GM13977 (cell line): ENCODE data around the gene CFDP1.
A peak's percentile ranks its signal among the peaks of the same experiment; 100 is the strongest.
"Not testable (repeated sequence)": the region's sequence is repeated elsewhere in the genome, so short reads cannot be mapped to it uniquely, and the experiment has no call there.

Experiments
- DNase-seq: peaks from one replicate; pipeline ENCODE4 v3.0.0; 2012; ENCODE audit warnings: low spot score
- in situ Hi-C: fragments of 300-500 bp; cut with MboI; formaldehyde crosslinking; loops from one replicate; pipeline ENCODE4 v1.12.0; 2022; ENCODE audit warnings: low sequenced_read_pairs, low pct_unique_long_range_greater_than_20kb, mixed read lengths, inconsistent platforms; ENCODE audit not compliant: unreplicated experiment
- TF ChIP-seq, protein P1 (sequence below): IDR thresholded peaks from 2 replicates; pipeline ENCODE4 v1.5.1; 2012; ENCODE audit warnings: mild to moderate bottlenecking, control low read depth; ENCODE audit not compliant: insufficient read depth; ENCODE audit errors: extremely low read depth, missing control alignments

The CFDP1 gene

DNA sequence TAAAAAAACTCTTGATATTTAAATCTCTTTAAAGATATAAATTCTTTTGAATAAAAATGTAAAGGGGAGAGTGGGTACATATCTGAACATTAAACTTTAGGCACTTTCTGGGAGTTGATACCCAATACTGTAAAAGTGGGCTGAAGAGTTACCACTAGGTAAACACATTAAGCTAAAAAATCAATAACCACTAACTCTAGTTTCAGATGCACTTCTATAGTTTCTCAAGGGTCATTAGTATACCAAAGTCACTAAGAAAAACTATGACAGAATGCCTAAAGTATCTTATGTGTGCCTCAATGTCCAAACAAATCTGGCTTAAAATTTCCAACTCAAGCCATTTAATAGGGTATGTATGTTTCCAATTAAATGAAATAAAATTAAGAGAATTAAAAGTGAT, 13.1 kb upstream of the CFDP1 start:
- no peak for DNase-seq
- TF ChIP-seq, protein P1, sequence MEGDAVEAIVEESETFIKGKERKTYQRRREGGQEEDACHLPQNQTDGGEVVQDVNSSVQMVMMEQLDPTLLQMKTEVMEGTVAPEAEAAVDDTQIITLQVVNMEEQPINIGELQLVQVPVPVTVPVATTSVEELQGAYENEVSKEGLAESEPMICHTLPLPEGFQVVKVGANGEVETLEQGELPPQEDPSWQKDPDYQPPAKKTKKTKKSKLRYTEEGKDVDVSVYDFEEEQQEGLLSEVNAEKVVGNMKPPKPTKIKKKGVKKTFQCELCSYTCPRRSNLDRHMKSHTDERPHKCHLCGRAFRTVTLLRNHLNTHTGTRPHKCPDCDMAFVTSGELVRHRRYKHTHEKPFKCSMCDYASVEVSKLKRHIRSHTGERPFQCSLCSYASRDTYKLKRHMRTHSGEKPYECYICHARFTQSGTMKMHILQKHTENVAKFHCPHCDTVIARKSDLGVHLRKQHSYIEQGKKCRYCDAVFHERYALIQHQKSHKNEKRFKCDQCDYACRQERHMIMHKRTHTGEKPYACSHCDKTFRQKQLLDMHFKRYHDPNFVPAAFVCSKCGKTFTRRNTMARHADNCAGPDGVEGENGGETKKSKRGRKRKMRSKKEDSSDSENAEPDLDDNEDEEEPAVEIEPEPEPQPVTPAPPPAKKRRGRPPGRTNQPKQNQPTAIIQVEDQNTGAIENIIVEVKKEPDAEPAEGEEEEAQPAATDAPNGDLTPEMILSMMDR, result no peak
- in situ Hi-C loops, result no loop called here

DNA sequence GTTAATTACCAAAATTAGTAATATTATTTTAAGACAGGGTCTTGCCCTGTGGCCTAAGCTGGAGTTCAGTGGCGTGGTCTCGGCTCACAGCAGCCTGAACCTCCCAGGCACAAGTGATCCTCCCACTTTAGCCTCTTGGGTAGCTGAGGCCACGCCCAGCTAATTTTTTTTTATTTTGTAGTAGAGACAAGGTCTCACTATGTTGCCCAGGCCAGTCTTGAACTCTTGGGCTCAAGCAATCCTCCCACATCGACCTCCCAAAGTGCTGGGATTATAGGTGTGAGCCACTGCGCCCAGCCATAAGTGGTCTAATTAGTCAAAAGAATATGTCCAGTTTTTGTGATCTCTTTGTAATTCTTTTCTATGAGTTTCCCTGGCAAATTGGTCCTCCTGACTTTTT, 12.0 kb upstream of the CFDP1 start:
- TF ChIP-seq, protein P1, result no peak
- DNase-seq, result no peak
- in situ Hi-C loops, result no loop called here

DNA sequence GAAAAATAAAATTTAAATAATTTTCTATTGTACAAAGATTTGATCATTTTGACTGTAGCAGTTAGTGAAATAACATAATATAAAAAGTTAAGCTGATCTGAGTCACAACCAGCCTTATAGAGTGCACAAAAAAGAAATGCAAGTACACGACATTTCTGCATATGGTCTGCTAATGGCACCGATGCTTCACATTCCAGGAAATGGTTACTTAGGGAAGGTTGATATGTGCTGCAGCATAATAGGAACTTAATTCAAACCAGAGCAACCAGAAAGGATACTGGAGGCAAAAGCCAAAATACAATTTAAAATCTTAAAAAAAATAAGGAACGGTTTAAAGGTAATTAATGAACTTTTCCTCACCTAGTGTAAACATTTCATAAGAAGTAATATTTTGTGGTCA, 10.0 kb upstream of the CFDP1 start:
- in situ Hi-C loops, result no loop called here
- TF ChIP-seq, protein P1, result no peak
- no peak for DNase-seq

DNA sequence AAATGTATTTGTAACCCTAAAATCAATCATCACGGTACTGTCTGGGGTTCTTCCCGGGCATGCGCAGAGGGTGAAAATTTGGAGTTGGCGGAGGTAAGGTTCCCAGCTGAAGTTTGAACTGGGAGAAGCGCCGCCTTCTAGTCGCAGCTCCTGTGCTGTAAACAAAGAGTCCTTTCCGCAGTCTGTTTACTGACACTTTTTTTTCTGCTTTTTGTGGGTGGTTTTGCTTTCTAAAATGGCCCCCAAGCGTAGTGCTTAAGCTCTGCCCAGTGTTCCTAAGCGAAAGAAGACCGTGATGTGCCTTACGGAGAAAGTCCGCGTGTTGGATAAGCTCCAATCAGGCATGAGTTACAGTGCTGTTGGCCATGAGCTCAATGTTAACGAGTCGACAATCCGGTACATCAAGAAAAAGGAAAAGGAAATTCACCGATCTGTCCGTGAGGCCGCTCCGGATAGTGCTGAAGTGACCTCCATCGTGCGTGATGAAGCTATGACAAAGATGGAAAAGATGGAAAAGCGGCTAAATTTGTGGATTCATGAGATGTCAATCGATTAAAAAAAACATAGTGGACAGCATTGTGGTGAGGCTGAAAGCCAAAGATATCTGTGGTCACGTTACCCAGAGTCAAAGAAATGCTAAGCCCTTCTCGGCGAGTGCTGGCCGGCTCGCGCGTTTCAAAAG, 570 bp upstream of the CFDP1 start:
- in situ Hi-C loops, result no loop called here
- peak; percentile 83 for DNase-seq
- TF ChIP-seq, protein P1, result no peak

DNA sequence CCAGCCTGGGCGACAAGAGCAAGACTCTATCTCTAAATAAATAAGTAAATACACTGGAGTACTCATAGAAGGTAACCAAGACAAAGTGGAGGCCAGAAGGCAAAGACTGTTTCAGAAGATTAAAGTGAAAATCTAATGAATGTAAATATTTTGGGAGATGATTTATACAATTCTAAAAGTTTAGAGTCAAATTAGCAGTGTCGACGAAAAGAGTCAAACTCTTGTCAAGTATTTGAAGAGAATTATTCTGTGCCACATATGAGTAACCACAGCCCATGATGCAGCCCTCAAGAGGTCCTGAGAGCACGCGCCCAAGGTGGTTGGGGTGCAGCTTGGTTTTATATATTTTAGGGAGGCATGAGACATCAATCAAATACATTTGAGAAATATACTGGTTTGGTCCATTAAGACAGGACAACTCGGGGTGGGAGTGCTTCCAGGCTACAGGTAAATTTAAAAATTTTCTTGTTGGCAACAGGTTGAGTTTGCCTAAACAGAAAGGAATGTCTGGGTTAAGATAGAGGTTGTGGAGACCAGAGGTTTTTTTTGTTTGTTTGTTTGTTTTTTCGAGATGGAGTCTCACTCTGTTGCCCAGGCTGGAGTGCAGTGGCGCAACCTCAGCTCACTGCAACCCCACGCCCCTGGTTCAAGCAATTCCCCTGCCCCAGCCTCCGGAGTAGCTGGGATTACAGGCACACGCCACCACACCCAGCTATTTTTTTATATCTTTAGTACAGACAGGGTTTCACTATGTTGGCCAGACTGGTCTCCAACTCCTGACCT, 3.5 kb downstream of the CFDP1 start:
- TF ChIP-seq, protein P1, result no peak
- no peak for DNase-seq
- in situ Hi-C loops, result no loop called here

DNA sequence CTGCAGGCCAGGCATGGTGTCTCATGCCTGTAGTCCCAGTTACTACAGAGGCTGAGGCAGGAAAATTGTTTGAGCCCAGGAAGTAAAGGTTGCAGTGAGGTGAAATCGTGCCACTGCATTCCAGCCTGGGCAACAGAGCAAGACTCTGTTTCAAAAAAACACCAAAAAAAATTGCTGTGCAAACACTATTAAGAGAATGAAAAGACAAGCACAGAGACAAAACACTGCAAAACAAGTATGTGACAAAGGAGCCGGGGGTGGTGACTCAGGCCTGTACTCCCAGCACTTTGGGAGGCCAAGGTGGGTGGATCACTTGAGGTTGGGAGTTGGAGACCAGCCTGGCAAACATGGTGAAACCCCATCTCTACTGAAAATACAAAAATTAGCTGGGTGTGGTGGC, 6.8 kb downstream of the CFDP1 start:
- in situ Hi-C loops, DNase-seq: not testable (repeated sequence)

DNA sequence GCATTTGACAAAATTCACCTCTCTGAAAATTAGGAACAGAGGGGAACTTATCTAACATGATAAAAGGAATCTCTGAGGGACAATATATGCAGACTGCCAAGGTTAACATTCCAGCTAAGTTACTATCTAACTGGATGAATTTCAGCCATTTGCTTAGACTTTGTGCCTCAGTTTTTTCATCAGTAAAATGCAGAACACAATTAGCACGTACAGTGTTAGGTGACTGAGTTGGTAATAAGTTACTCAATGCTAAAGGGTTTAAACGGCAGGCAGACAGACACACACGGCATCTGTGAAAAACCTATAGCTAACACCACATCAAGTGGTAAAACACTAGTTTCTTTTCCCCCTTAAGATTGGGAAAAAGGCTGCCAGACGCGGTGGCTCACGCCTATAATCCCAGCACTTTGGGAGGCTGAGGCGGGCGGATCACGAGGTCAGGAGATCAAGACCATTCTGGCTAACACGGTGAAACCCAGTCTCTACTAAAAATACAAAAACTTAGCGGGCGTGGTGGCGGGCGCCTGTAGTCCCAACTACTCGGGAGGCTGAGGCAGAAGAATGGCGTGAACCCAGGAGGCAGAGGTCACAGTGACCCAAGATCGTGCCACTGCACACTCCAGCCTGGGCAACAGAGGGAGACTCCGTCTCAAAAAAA, 9.1 kb downstream of the CFDP1 start:
- in situ Hi-C loops, DNase-seq: not testable (repeated sequence)
